SKM-1 treated with dmso at 0.1 percent for 144 hours (cell line): ENCODE measurements around the gene PCP2.

Source experiments
- DNase-seq: peaks from one replicate; lab custom pipeline; 2025; ENCODE audit not compliant: unreplicated experiment; lab: John Stamatoyannopoulos, UW

The PCP2 gene

GRCh38 chr19:7633698-7634097, at the start of gene PCP2:
Gene PCP2, minus strand, starts transcription at chr19:7633719. Its CDS starts 262 bp downstream, at chr19:7633457.
- DNase-seq: no peak

DNA sequence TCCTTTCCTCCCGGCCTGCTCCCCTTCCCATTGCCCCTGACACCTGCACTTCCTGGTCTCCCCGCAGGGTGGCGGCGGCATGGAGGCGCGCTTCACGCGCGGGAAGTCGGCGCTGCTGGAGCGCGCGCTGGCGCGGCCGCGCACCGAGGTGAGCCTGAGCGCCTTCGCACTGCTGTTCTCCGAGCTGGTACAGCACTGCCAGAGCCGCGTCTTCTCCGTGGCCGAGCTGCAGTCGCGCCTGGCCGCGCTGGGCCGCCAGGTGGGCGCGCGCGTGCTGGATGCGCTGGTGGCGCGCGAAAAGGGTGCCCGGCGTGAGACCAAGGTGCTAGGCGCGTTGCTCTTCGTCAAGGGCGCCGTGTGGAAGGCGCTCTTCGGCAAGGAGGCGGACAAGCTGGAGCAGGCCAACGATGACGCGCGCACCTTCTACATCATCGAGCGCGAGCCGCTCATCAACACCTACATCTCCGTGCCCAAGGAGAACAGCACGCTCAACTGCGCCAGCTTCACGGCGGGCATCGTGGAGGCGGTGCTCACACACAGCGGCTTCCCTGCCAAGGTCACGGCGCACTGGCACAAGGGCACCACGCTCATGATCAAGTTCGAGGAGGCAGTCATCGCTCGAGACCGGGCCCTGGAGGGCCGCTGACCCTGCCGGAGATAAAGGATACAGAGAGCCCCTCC, 48.8 kb upstream of the PCP2 start:
- no peak for DNase-seq

DNA sequence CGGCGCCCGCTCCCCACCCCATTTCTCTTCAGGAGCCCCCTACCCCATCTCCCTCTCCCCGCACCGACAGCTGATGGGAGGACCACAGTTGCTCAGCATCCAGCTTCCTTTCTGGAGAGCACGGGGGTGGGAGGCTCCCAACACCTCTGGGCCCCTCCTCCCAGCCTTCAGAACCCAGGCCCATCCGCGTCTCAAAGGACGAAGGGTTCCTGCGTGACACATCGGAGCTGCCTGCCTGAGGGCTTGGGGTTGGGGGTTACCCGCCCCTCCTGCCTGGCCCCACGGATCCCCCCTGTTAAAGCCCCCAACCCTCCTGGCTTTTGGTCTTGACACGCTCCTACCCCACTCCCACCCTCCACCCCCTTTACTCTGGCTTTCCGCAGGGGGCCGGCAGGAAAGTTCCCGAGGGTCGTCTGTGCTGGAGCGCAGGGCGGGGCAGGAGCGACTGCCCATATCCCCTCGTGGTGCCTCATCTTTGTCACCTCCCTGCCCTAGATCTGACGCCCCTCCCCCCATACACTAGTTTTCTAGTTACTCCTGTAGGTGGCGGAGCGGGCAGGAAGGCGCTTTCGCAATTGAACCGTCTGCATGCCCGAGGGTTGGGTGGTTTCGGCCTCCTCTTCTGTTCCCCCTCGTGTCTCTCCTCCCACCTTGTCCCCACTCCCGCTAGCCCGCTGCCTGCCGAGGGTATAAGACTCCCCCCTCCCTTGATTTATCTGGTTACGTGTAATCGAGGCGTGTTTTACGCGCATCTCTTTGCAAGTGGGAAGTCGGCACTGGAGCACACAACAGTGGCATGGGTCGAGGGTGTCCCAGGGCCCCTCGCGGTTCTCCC, 48.0 kb upstream of the PCP2 start:
- peak; percentile 97 for DNase-seq

DNA sequence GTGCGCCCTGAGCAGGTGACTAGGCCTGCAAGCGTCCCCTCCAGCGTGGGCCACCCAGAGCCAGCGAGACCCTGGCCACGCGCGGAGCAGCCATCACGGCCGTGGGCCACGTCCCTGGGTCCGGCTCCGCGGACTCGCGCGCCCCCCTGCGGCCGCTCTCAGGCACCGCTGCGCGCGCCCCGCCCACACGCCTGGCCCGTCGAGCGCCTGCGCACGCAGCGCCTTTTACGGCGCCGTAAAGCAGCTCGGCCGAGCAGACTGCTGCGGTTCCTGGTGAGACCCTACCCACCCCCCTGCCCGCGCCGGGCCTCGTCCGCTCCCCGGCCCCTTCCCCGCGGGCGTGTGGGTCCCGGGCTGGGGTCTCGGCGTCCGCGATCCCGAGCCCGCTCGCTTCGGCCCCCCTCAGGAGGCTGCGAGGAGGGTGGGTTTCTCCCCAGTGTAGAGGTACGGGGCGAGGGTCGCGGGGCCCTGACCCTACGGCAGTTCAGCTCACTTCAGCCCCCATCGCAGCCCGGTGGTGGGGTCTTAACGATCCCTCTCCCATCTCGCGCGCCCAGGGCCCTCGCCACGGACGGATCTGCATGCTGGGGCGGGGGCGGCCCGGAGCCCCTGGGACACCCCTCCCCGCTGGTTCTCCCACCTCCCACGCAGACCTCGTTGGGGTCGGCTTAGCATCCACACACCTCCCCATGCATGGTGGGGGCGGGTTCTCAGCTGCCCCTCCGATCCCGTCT, 47.3 kb upstream of the PCP2 start, which contains the start of gene TRAPPC5:
Gene TRAPPC5 (plus strand): TSS at position 228 of the 734 bp plus-strand sequence. CDS start 1,421 bp downstream, outside the sequence.
- DNase-seq: peak; percentile 82

- DNase-seq: no peak
These were observed 46.5 kb upstream of the PCP2 start for GRCh38 chr19:7679771-7680605.

DNA sequence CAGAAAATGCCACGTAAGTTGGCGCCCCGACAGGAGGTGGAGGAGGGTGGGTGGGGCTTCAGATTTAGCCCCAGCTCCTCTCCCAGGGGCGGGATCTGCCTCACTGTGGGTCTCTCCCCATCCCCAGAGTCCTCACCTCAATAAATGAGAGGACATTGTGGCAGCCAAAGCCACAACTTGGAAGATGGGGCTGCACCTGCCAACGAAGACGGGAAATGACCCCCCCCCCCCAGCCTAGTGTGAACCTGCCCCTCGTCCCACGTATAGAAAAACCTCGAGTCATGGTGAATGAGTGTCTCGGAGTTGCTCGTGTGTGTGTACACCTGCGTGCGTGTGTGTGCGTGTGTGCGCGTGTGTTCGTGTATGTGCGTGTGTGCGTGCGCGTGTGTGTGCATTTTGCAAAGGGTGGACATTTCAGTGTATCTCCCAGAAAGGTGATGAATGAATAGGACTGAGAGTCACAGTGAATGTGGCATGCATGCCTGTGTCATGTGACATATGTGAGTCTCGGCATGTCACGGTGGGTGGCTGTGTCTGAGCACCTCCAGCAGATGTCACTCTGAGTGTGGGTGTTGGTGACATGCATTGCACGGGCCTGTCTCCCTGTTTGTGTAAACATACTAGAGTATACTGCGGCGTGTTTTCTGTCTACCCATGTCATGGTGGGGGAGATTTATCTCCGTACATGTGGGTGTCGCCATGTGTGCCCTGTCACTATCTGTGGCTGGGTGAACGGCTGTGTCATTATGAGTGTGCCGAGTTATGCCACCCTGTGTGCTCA, 45.6 kb upstream of the PCP2 start:
- no peak for DNase-seq

- no peak for DNase-seq
These were observed 44.3 kb upstream of the PCP2 start for GRCh38 chr19:7677669-7678311.

DNA sequence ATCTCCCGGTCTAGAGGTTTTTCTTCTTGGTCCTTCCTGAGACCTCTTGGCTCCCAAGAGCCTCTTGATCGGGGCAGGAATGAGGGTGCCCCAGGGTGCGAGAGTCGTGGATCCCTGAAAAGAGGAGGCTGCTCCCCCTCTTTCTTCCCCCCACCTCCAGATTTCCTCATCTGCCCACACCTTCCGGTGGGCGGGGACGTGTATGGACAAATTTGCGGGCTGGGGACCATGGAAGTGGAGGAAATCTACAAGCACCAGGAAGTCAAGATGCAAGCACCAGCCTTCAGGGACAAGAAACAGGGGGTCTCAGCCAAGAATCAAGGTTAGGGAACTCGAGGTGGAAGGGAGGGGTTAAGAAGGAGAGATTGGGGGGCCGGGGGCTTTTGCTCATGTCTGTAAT, 43.3 kb upstream of the PCP2 start, which contains the start of gene MCEMP1:
Gene MCEMP1 (plus strand): TSS at position 237 of the 400 bp plus-strand sequence. CDS start 31 bp downstream, at position 268.
- DNase-seq: peak; percentile 65

DNA sequence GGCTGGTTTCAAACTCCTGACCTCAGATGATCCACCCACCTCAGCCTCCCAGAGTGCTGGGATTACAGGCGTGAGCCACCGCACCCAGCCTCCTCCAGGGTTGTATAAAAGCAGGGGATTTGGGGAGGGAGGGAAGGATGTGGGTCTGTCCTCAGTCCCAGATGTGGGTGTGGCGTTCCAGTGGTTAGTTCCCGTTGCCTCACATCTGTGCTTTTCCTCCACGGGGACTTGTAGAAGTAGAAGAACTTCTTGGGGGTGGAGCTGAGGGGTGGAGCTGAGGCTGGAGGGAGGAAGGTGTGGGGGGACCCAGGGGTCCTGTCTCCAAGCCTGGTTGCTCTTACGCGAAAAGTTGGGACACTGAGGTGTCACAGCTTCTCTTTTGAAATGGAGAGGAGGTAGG, 42.9 kb upstream of the PCP2 start:
- peak; percentile 79 for DNase-seq

DNA sequence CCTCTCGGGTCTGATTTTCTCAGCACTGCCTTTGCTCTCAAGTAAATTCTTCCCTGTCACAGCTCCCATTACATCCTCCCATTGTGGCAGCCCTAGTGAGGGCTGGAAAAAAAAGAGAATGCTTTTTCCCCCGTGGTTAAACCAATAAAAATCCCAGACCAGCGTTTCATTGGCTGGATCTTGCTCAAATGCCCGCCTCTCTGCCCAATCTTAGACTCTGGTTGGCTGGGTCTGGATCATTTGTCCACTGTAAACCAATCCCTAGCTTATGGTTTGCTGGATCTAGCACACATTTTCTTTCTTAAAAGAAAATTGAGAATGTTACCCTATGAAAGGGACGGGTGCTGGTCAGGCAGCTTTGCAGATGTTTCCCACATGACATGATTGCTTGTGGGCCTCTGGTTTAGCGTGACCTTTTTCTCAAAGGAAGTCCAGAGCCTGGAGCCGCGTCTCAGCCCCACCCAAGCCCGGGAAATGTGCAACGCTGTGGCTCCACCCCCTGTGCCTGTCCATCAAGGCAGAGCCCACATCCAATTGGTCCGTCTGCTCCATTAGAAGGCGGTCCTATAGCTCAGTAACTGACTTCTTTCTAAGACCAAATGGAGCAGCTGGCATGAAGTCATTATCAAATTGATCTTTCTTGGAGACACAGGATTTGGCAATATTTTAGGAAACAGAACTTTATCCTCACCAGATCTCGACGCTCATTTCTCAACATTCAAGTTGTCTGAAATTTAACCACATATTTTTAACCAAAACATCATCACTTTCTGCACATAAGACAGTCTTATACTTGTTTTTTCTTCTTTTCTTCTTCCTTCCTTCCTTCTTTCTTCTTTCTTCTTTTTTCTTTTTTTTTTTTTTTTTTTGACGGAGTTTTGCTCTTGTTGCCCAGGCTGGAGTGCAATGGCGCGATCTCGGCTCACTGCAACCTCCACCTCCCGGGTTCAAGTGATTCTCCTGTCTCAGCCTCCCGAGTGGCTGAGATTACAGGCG, 40.8 kb upstream of the PCP2 start:
- peak; percentile 83 for DNase-seq

GRCh38 chr19:7672522-7672921, 39.0 kb upstream of the PCP2 start:
- no peak for DNase-seq

DNA sequence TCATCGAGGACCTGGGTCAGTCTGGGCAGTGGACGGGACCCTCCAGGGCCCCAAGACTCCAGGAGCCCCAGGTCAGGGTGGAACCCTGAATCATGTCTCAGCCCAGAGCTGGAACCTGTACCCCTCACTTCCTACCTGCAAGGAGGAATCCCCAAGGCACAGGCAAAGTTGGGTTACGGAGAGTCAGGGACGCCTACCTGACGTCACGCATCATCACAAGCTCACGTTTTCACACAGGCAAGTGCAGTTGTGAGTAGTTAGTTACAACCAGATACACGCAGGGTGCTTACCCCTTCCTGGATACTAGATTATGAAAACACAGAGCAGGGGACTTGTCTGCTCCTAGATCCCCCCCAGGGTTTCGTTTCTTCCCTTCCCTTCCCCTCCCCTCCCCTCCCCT, 37.3 kb upstream of the PCP2 start:
- no peak for DNase-seq

- no peak for DNase-seq
These were observed 36.7 kb upstream of the PCP2 start for GRCh38 chr19:7670150-7670783.

GRCh38 chr19:7669641-7670040, 36.1 kb upstream of the PCP2 start:
- no peak for DNase-seq

DNA sequence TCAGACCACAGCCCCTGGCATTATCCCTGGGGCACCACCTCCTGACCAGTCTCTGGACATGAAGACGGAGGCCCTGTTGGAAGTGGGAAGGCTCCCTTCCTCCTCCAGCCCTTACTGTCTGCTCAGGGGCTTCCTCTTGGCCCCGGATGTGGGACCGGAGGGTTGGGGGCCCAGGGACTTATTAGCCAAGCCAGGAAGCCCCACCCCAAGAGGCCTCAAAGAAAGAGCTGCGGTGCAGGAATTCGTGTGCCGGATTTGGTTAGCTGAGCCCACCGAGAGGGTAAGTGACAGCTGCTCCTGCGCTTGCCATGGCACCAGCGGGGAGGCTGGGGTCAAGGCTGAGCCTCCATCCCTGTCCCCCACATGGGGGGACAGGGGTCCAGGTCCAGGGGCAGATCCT, 35.3 kb upstream of the PCP2 start, which contains the start of gene RETN:
Gene RETN (plus strand): TSS at position 208 of the 400 bp plus-strand sequence. CDS start 278 bp downstream, outside the sequence.
- DNase-seq: no peak

- no peak for DNase-seq
These were observed 31.6 kb upstream of the PCP2 start for GRCh38 chr19:7665076-7665475.

DNA sequence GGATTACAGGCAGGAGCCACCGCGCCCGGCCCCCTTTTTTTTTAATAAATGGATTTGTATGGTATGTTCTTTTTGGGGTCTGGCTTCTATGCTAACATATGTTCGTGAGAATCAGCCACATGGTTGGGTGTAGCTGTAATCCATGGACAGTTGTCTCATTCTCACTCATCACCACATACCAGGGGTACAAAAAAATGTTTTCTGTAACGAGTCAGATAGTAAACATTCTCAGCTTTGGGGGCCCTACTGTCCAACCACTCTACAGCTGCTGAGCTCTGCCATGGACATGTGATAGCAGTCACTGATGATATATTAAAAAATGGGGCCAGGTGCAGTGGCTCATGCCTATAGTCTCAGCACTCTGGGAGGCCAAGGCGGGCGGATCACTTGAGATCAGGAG, 30.2 kb upstream of the PCP2 start:
- DNase-seq: no peak
